Keratinocyte (primary cell): ENCODE results near the gene IL15RA. TPM values are rescaled to one million over a fixed set of nuclear protein-coding genes. Genes with fewer than 3 reads are reported as not detected.

ENCODE experiments used
- DNase-seq: peaks from one replicate; pipeline ENCODE4 v3.0.0-alpha.2; 2011; ENCODE audit warnings: low read depth, missing footprints, low spot score
- FAIRE-seq: peaks from 2 replicates; lab custom pipeline; 2011; peaks lifted over from hg19 to GRCh38; lab: Jason Lieb, UNC
- H2AFZ ChIP-seq: 2 replicates; pipeline ENCODE4 v1.6.0; 2012; ENCODE audit warnings: low read length, control low read depth, inconsistent platforms; ENCODE audit not compliant: control insufficient read depth
- H3K27ac ChIP-seq: 2 replicates; pipeline ENCODE4 v1.5.1; 2011; ENCODE audit warnings: low read length; ENCODE audit not compliant: control insufficient read depth, insufficient read depth
- H3K27me3 ChIP-seq: 3 replicates; pipeline ENCODE4 v1.6.0; 2011; ENCODE audit warnings: low read length; ENCODE audit not compliant: control insufficient read depth, insufficient read depth; ENCODE audit errors: extremely low read depth
- H3K36me3 ChIP-seq, 2 experiments: 2 replicates in 1 of 2; 3 replicates in 1 of 2; pipeline ENCODE4 v1.5.1; 2011; ENCODE audit warnings: low read length in 2 of 2, mild to moderate bottlenecking in 1 of 2; ENCODE audit not compliant: control insufficient read depth in 2 of 2, insufficient read depth in 2 of 2; ENCODE audit errors: extremely low read depth in 1 of 2
- H3K4me1 ChIP-seq: 3 replicates; pipeline ENCODE4 v1.5.1; 2011; ENCODE audit warnings: low read length; ENCODE audit not compliant: control insufficient read depth, insufficient read depth; ENCODE audit errors: extremely low read depth
- H3K4me2 ChIP-seq: 3 replicates; pipeline ENCODE4 v1.6.0; 2011; ENCODE audit warnings: low read depth, low read length; ENCODE audit not compliant: control insufficient read depth, insufficient read depth; ENCODE audit errors: extremely low read depth
- H3K4me3 ChIP-seq, 3 experiments: fragments of 200-600 bp in 1 of 3; sonication (generic) in 1 of 3; 2 replicates in 2 of 3; 3 replicates in 1 of 3; pipeline ENCODE4 v1.5.1; 2011 to 2016; ENCODE audit warnings: low read length in 3 of 3, mild to moderate bottlenecking in 3 of 3, control low read depth in 2 of 3, inconsistent platforms in 1 of 3, low read depth in 1 of 3, mixed read lengths in 1 of 3, mixed run types in 1 of 3, moderate library complexity in 1 of 3; ENCODE audit not compliant: control insufficient read depth in 2 of 3, insufficient read depth in 2 of 3; ENCODE audit errors: extremely low read depth in 1 of 3
- H3K79me2 ChIP-seq: 2 replicates; pipeline ENCODE4 v1.6.0; 2012; ENCODE audit warnings: low read length; ENCODE audit not compliant: control insufficient read depth, insufficient read depth
- H3K9ac ChIP-seq: 3 replicates; pipeline ENCODE4 v1.6.0; 2011; ENCODE audit warnings: low read length; ENCODE audit not compliant: control insufficient read depth, insufficient read depth; ENCODE audit errors: extremely low read depth
- H3K9me1 ChIP-seq: 3 replicates; pipeline ENCODE4 v1.6.0; 2011; ENCODE audit warnings: low read length; ENCODE audit not compliant: control insufficient read depth, insufficient read depth; ENCODE audit errors: extremely low read depth
- H3K9me3 ChIP-seq: 2 replicates; pipeline ENCODE4 v1.5.1; 2012; ENCODE audit warnings: low read depth, low read length; ENCODE audit not compliant: control insufficient read depth
- H4K20me1 ChIP-seq: 3 replicates; pipeline ENCODE4 v1.6.0; 2011; ENCODE audit warnings: low read length; ENCODE audit not compliant: control insufficient read depth, insufficient read depth; ENCODE audit errors: extremely low read depth
- EZH2 ChIP-seq: IDR thresholded peaks from one replicate; pipeline ENCODE4 v1.6.1; 2012; ENCODE audit warnings: inconsistent platforms, mild to moderate bottlenecking, low read length, moderate library complexity
- dilution Hi-C: fragments of 300-500 bp; cut with MboI; formaldehyde crosslinking; loops from one replicate; pipeline ENCODE4 v1.7.0; 2020; ENCODE audit warnings: low sequenced_read_pairs; ENCODE audit not compliant: extremely low pct_ligation_motif_present
- polyA plus RNA-seq, 5 experiments: library from polyadenylated mRNA; depleted of rRNA in 3 of 5; stranded (reverse) in 3 of 5; stranded (forward) in 1 of 5; unstranded in 1 of 5; fragments of >200 nt; gene quantifications; 1 replicate in 1 of 5; 2 replicates in 3 of 5; 3 replicates in 1 of 5; pipeline versions ENCODE4 v1.2.1 to v1.2.3, GENCODE V29; 2011 to 2012; ENCODE audit warnings: missing spikeins in 2 of 5, low read depth in 1 of 5, low replicate concordance in 1 of 5
- TF ChIP-seq, protein P1 (sequence below), 3 experiments: IDR thresholded peaks in 1 of 3; conservative IDR thresholded peaks in 1 of 3; optimal IDR thresholded peaks in 1 of 3; 2 replicates in 2 of 3; 3 replicates in 1 of 3; pipeline versions ENCODE3 to v1.5.1; 2011; ENCODE audit warnings: low read length in 3 of 3, mild to moderate bottlenecking in 3 of 3, moderate library complexity in 2 of 3, control low read depth in 1 of 3, inconsistent platforms in 1 of 3; ENCODE audit not compliant: insufficient read depth in 2 of 3; ENCODE audit errors: extremely low read depth in 1 of 3

Gene IL15RA
- polyA plus RNA-seq, 1 donor (not counting 4 experiments of a cell fraction or from before 2014, with no cell fraction given) = 3.8 TPM

- TF ChIP-seq EZH2 = no peak
- TF ChIP-seq, protein P1, sequence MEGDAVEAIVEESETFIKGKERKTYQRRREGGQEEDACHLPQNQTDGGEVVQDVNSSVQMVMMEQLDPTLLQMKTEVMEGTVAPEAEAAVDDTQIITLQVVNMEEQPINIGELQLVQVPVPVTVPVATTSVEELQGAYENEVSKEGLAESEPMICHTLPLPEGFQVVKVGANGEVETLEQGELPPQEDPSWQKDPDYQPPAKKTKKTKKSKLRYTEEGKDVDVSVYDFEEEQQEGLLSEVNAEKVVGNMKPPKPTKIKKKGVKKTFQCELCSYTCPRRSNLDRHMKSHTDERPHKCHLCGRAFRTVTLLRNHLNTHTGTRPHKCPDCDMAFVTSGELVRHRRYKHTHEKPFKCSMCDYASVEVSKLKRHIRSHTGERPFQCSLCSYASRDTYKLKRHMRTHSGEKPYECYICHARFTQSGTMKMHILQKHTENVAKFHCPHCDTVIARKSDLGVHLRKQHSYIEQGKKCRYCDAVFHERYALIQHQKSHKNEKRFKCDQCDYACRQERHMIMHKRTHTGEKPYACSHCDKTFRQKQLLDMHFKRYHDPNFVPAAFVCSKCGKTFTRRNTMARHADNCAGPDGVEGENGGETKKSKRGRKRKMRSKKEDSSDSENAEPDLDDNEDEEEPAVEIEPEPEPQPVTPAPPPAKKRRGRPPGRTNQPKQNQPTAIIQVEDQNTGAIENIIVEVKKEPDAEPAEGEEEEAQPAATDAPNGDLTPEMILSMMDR (optimal IDR thresholded peaks at IDR 0.05 in 1 of 3, IDR thresholded peaks at IDR 0.05 in 1 of 3, conservative IDR thresholded peaks at IDR 0.05 in 1 of 3; ENCODE audit: extremely low read depth in 1 of 3, insufficient read depth in 2 of 3, low read length in 3 of 3) = no peak
- no peak overlapping the region for H3K4me2 ChIP-seq
- no peaks in the 10 kb centered on the region for H3K27me3 ChIP-seq
- no peaks in the 10 kb centered on the region for H3K79me2 ChIP-seq
- no peak overlapping the region for H3K4me3 ChIP-seq
- H3K27ac ChIP-seq = no peak overlapping the region
- H3K9me3 ChIP-seq = no peaks in the 10 kb centered on the region
- no peak overlapping the region for H3K9ac ChIP-seq
- FAIRE-seq = no peak
- H4K20me1 ChIP-seq = no peaks in the 10 kb centered on the region
- dilution Hi-C loops = no loop called here
- no peaks in the 10 kb centered on the region for H3K9me1 ChIP-seq
- no peak for DNase-seq
- H3K36me3 ChIP-seq = peaks cover 61% of the 10 kb centered on the region in 2 experiments
- H3K4me1 ChIP-seq = peaks cover 7% of the 10 kb centered on the region
- no peak overlapping the region for H2AFZ ChIP-seq
Measured at GRCh38 chr10:5917305-5917704, 60.0 kb downstream of the IL15RA start.

DNA sequence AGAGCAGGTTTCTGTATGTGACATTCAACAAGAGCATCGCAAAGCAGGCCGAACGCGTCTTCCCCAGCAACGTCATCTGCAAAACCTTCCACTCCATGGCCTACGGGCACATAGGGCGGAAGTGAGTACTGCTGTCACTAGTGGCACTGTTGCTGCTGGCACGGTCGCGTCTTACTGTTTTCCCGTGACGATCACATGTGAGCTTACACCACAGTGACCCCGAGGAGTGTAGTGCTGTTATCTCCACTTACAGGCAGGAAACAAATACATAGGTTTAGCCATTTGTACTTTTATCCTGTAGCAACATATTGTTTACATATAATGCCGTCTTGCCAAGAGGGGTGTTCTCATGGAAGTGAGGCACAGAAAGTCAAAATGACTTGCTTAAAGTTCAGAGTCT, 61.9 kb downstream of the IL15RA start:
- Histone ChIP-seq H3K27me3 (no peaks in the 10 kb centered on the region), H3K9me3 (no peaks in the 10 kb centered on the region), H3K79me2 (no peaks in the 10 kb centered on the region), H3K4me2 (no peak overlapping the region), H3K4me3 (no peak overlapping the region), H3K4me1 (peaks cover 7% of the 10 kb centered on the region), H4K20me1 (no peaks in the 10 kb centered on the region), H3K9ac (no peak overlapping the region), H3K36me3 (peaks cover 61 to 64% of the 10 kb centered on the region in 2 experiments), H2AFZ (no peak overlapping the region), H3K27ac (no peak overlapping the region), H3K9me1 (no peaks in the 10 kb centered on the region)
- TF ChIP-seq, protein P1 (optimal IDR thresholded peaks at IDR 0.05 in 1 of 3, IDR thresholded peaks at IDR 0.05 in 1 of 3, conservative IDR thresholded peaks at IDR 0.05 in 1 of 3; ENCODE audit: extremely low read depth in 1 of 3, insufficient read depth in 2 of 3, low read length in 3 of 3) = no peak
- DNase-seq (no peak), FAIRE-seq (no peak)
- dilution Hi-C loops = no loop called here
